Activated CD4-positive, alpha-beta T cell treated with anti-CD3 and anti-CD28 coated beads for 1 hour (primary cell): ENCODE data around the gene CUEDC1.

Experiments
- DNase-seq: peaks from one replicate; pipeline ENCODE4 v3.0.0-alpha.2; 2020

The CUEDC1 gene

GRCh38 chr17:57823469-57824401 is 131.5 kb downstream of the CUEDC1 start:
- no peak for DNase-seq

- no peak for DNase-seq
Measured at GRCh38 chr17:57819867-57820266, 135.3 kb downstream of the CUEDC1 start.

GRCh38 chr17:57819285-57819684 is 135.9 kb downstream of the CUEDC1 start:
- no peak for DNase-seq

GRCh38 chr17:57818066-57818465 is 137.1 kb downstream of the CUEDC1 start:
- no peak for DNase-seq

- no peak for DNase-seq
Measured at GRCh38 chr17:57817299-57817698, 137.9 kb downstream of the CUEDC1 start.

- DNase-seq: no peak
Measured at GRCh38 chr17:57814421-57814820, 140.8 kb downstream of the CUEDC1 start.

- no peak for DNase-seq
Measured at GRCh38 chr17:57811638-57812280, 143.5 kb downstream of the CUEDC1 start.
